ENCODE measurements around the gene TTR.

Gene TTR

DNA sequence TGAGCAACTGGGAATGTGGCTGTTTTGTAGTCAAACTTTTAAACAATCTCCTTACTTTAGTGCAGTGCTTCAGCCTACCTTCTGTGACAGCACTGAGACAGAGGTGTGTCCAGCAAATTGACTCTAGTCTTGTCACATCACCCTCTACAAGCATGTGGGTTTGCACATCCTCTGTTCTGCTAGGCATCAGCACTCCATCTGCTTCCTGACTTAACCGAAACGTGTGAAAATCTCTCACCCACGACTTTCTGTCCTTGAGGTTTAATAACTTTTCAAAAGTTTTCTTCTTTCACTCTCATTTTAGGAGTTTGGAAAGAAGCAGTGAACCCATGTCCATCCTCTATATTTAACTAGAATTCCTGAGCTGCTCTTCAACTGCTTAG, 42.6 kb downstream of the TTR start:
- no CpG with 5 or more reads among the region's 3 CpGs for WGBS (ENCODE audit: extremely low coverage, insufficient coverage, insufficient read length)
- Histone ChIP-seq H3K4me3 (ENCODE audit: low read depth, low read length) (no peak overlapping the region), H2BK5ac (ENCODE audit: low read depth, low read length, poor library complexity) (no peak overlapping the region)

DNA sequence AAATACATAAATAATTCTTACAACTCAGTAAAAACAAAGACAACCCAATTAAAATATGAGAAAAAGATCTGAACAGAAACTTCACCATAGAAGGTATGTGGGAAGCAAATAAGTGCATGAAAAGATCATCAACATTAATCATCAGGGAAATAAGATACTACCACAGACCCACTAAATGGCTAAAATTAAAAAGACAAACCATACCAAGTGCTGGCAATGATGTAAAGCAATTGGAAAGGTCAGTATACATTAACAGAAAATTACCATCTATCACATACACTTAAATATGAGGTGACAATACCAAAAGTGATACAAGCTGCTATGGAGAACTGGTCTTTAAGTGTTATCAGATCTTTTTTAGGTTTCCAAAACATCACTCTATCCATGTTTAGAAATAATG, 44.7 kb downstream of the TTR start:
- Histone ChIP-seq H2AFZ (ENCODE audit: insufficient read depth, low read length, poor library complexity) (no peak overlapping the region), H3K4ac (ENCODE audit: low read depth, low read length) (no peak overlapping the region), H3K9ac (ENCODE audit: low read length) (no peak overlapping the region), H3K79me1 (ENCODE audit: low read length) (no peaks in the 10 kb centered on the region), H2BK120ac (ENCODE audit: insufficient read depth, low read length, poor library complexity) (no peak overlapping the region), H3K18ac (ENCODE audit: low read length) (no peak overlapping the region), H3K79me2 (ENCODE audit: control insufficient read depth, insufficient read depth, low read length, poor library complexity) (no peaks in the 10 kb centered on the region), H3K4me3 (ENCODE audit: low read depth, low read length) (no peak overlapping the region), H3K4me1 (ENCODE audit: control insufficient read depth in 1 of 2, insufficient read depth in 2 of 2, low read length in 2 of 2) (no peaks in the 10 kb centered on the region), H3K4me2 (ENCODE audit: low read length) (no peak overlapping the region), H2BK5ac (ENCODE audit: low read depth, low read length, poor library complexity) (no peak overlapping the region), H3K23ac (ENCODE audit: low read length) (no peak overlapping the region), H4K8ac (ENCODE audit: low read depth, low read length) (no peak overlapping the region), H2BK12ac (ENCODE audit: low read length) (no peak overlapping the region), H3K9me3 (ENCODE audit: insufficient read depth, low read depth, low read length) (no peaks in the 10 kb centered on the region), H3K27me3 (ENCODE audit: insufficient read depth, low read length) (no peaks in the 10 kb centered on the region), H3K27ac (ENCODE audit: low read depth, low read length) (no peak overlapping the region), H3K36me3 (ENCODE audit: control insufficient read depth in 1 of 2, insufficient read depth in 2 of 2, low read length in 2 of 2) (no peaks in the 10 kb centered on the region), H4K12ac (ENCODE audit: low read depth, low read length) (no peak overlapping the region), H3K14ac (ENCODE audit: low read length) (no peak overlapping the region), H2AK5ac (ENCODE audit: low read length) (no peak overlapping the region), H4K91ac (ENCODE audit: low read depth, low read length) (no peak overlapping the region)
- no peak for DNase-seq

More for the DNA sequence above, 42.6 kb downstream of the TTR start:
- Histone ChIP-seq H3K4me2 (ENCODE audit: low read length) (no peak overlapping the region), H3K14ac (ENCODE audit: low read length) (no peak overlapping the region), H3K27ac (ENCODE audit: low read depth, low read length) (no peak overlapping the region), H3K9me3 (ENCODE audit: insufficient read depth, low read depth, low read length) (no peaks in the 10 kb centered on the region), H4K12ac (ENCODE audit: low read depth, low read length) (no peak overlapping the region), H3K79me1 (ENCODE audit: low read length) (no peaks in the 10 kb centered on the region), H2AFZ (ENCODE audit: insufficient read depth, low read length, poor library complexity) (no peak overlapping the region), H3K9ac (ENCODE audit: low read length) (no peak overlapping the region), H3K23ac (ENCODE audit: low read length) (no peak overlapping the region), H2BK120ac (ENCODE audit: insufficient read depth, low read length, poor library complexity) (no peak overlapping the region), H4K8ac (ENCODE audit: low read depth, low read length) (no peak overlapping the region), H3K18ac (ENCODE audit: low read length) (no peak overlapping the region), H3K27me3 (ENCODE audit: insufficient read depth, low read length) (no peaks in the 10 kb centered on the region), H2AK5ac (ENCODE audit: low read length) (no peak overlapping the region), H3K79me2 (ENCODE audit: control insufficient read depth, insufficient read depth, low read length, poor library complexity) (no peaks in the 10 kb centered on the region), H3K4me1 (ENCODE audit: control insufficient read depth in 1 of 2, insufficient read depth in 2 of 2, low read length in 2 of 2) (no peaks in the 10 kb centered on the region), H2BK12ac (ENCODE audit: low read length) (no peak overlapping the region), H3K36me3 (ENCODE audit: control insufficient read depth in 1 of 2, insufficient read depth in 2 of 2, low read length in 2 of 2) (peaks cover 0 to 2% of the 10 kb centered on the region in 2 experiments), H4K91ac (ENCODE audit: low read depth, low read length) (no peak overlapping the region), H3K4ac (ENCODE audit: low read depth, low read length) (no peak overlapping the region)
- no peak for DNase-seq

- no peaks in the 10 kb centered on the region for H3K27me3 ChIP-seq (ENCODE audit: insufficient read depth, low read length)
- no peaks in the 10 kb centered on the region for H3K4me1 ChIP-seq (ENCODE audit: control insufficient read depth in 1 of 2, insufficient read depth in 2 of 2, low read length in 2 of 2)
- WGBS (ENCODE audit: extremely low coverage, insufficient coverage, insufficient read length): no CpG with 5 or more reads among the region's 3 CpGs
- no peak overlapping the region for H2BK5ac ChIP-seq (ENCODE audit: low read depth, low read length, poor library complexity)
- no peak overlapping the region for H2BK120ac ChIP-seq (ENCODE audit: insufficient read depth, low read length, poor library complexity)
- no peak overlapping the region for H3K4me2 ChIP-seq (ENCODE audit: low read length)
- no peak for DNase-seq
- H3K9ac ChIP-seq (ENCODE audit: low read length): no peak overlapping the region
- no peak overlapping the region for H2AFZ ChIP-seq (ENCODE audit: insufficient read depth, low read length, poor library complexity)
- no peak overlapping the region for H4K12ac ChIP-seq (ENCODE audit: low read depth, low read length)
- no peak overlapping the region for H3K23ac ChIP-seq (ENCODE audit: low read length)
- no peak overlapping the region for H3K27ac ChIP-seq (ENCODE audit: low read depth, low read length)
- H3K79me1 ChIP-seq (ENCODE audit: low read length): no peaks in the 10 kb centered on the region
- H3K4ac ChIP-seq (ENCODE audit: low read depth, low read length): no peak overlapping the region
- H2BK12ac ChIP-seq (ENCODE audit: low read length): no peak overlapping the region
- H3K14ac ChIP-seq (ENCODE audit: low read length): no peak overlapping the region
- no peaks in the 10 kb centered on the region for H3K36me3 ChIP-seq (ENCODE audit: control insufficient read depth in 1 of 2, insufficient read depth in 2 of 2, low read length in 2 of 2)
- H3K79me2 ChIP-seq (ENCODE audit: control insufficient read depth, insufficient read depth, low read length, poor library complexity): no peaks in the 10 kb centered on the region
- no peak overlapping the region for H3K18ac ChIP-seq (ENCODE audit: low read length)
- H4K8ac ChIP-seq (ENCODE audit: low read depth, low read length): no peak overlapping the region
- H3K4me3 ChIP-seq (ENCODE audit: low read depth, low read length): no peak overlapping the region
- H2AK5ac ChIP-seq (ENCODE audit: low read length): no peak overlapping the region
- no peak overlapping the region for H4K91ac ChIP-seq (ENCODE audit: low read depth, low read length)
- H3K9me3 ChIP-seq (ENCODE audit: insufficient read depth, low read depth, low read length): no peaks in the 10 kb centered on the region
Measured at GRCh38 chr18:31637445-31637844, 45.8 kb downstream of the TTR start.

GRCh38 chr18:31643003-31643402, 51.3 kb downstream of the TTR start:
- no peak overlapping the region for H3K4me3 ChIP-seq (ENCODE audit: low read depth, low read length)
- no peak overlapping the region for H2BK12ac ChIP-seq (ENCODE audit: low read length)
- H3K23ac ChIP-seq (ENCODE audit: low read length): no peak overlapping the region
- H3K9me3 ChIP-seq (ENCODE audit: insufficient read depth, low read depth, low read length): no peaks in the 10 kb centered on the region
- no peak overlapping the region for H3K27ac ChIP-seq (ENCODE audit: low read depth, low read length)
- no peak overlapping the region for H2BK120ac ChIP-seq (ENCODE audit: insufficient read depth, low read length, poor library complexity)
- H4K12ac ChIP-seq (ENCODE audit: low read depth, low read length): no peak overlapping the region
- no CpG with 5 or more reads among the region's 4 CpGs for WGBS (ENCODE audit: extremely low coverage, insufficient coverage, insufficient read length)
- no peak overlapping the region for H4K91ac ChIP-seq (ENCODE audit: low read depth, low read length)
- no peak overlapping the region for H2BK5ac ChIP-seq (ENCODE audit: low read depth, low read length, poor library complexity)
- H3K79me1 ChIP-seq (ENCODE audit: low read length): no peaks in the 10 kb centered on the region
- H3K36me3 ChIP-seq (ENCODE audit: control insufficient read depth in 1 of 2, insufficient read depth in 2 of 2, low read length in 2 of 2): no peaks in the 10 kb centered on the region
- peaks cover 2% of the 10 kb centered on the region for H3K79me2 ChIP-seq (ENCODE audit: control insufficient read depth, insufficient read depth, low read length, poor library complexity)
- no peak overlapping the region for H3K9ac ChIP-seq (ENCODE audit: low read length)
- H3K4me2 ChIP-seq (ENCODE audit: low read length): no peak overlapping the region
- H2AK5ac ChIP-seq (ENCODE audit: low read length): no peak overlapping the region
- no peak overlapping the region for H3K4ac ChIP-seq (ENCODE audit: low read depth, low read length)
- peak in 1 of 2 donors; percentile 49 for DNase-seq
- H4K8ac ChIP-seq (ENCODE audit: low read depth, low read length): no peak overlapping the region
- H2AFZ ChIP-seq (ENCODE audit: insufficient read depth, low read length, poor library complexity): no peak overlapping the region
- H3K27me3 ChIP-seq (ENCODE audit: insufficient read depth, low read length): no peaks in the 10 kb centered on the region
- H3K18ac ChIP-seq (ENCODE audit: low read length): no peak overlapping the region
- H3K14ac ChIP-seq (ENCODE audit: low read length): no peak overlapping the region
- peaks cover 4 to 6% of the 10 kb centered on the region in 2 experiments for H3K4me1 ChIP-seq (ENCODE audit: control insufficient read depth in 1 of 2, insufficient read depth in 2 of 2, low read length in 2 of 2)
